ENCODE results near the gene LRRK1.
A peak's percentile ranks its signal among the peaks of the same experiment; 100 is the strongest.

The LRRK1 gene

DNA sequence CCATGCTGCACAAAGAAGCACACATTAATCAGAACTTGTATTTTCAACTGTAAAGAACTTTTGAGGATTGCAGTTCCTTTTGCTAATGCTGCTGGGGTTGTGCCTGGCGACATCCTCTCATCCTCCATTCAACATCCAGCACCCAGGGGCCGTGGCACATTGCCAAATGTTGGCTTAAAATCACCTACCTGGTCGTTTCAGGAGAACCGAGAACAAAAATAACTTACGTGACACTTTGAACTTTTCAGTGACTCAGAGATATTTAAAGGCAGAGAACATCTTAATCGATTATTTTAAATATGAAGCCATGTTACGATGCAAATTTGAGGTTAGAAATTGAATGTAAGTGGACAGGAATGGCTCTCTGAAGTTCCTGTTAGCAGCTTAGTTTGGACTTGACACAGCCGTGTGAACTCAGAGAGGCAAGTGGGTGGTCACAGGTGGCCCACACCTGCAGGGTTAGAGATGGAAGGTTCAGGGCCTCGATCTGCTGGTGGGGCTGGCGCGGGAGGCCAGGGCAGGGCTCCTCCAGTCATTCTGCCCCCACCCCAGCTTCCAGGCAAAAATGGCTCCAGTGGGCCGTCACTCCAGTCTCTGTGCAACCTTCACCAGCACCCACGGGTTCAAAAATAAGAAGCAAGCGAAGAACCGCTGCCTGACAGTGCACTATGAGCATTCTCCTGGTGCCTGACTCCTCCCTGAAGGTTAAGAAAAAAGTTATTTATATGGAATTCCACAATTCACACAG, 12.2 kb downstream of the LRRK1 start:
- DNase-seq (ENCODE audit: insufficient read length, low spot score): no peak
- FAIRE-seq: no peak

GRCh38 chr15:100932676-100933348, 13.7 kb downstream of the LRRK1 start:
- no peak for FAIRE-seq

DNA sequence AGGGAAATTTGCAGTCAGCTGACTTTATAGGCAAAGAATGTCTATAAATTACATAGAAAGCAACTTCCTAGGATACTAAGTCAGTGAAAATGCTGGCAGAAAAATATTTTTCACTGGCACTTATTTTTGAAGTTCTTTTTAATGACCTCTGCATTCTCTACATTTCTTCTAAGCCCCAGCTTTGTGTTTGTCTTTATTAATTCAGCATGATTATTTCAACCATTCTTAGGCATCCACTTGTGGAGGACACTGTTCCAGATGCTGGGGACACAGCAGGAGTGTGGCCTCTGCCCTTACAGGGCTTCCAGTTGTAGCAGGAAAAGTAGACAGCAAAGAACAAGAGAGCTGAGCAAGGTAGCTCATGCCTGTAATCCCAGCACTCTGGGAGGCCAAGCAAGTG, 15.0 kb downstream of the LRRK1 start:
- no peak for DNase-seq (ENCODE audit: insufficient read length, low spot score)
- no peak for FAIRE-seq

More at GRCh38 chr15:100932676-100933348, 13.7 kb downstream of the LRRK1 start:
- DNase-seq (ENCODE audit: insufficient read length, low spot score): peak; percentile 36

DNA sequence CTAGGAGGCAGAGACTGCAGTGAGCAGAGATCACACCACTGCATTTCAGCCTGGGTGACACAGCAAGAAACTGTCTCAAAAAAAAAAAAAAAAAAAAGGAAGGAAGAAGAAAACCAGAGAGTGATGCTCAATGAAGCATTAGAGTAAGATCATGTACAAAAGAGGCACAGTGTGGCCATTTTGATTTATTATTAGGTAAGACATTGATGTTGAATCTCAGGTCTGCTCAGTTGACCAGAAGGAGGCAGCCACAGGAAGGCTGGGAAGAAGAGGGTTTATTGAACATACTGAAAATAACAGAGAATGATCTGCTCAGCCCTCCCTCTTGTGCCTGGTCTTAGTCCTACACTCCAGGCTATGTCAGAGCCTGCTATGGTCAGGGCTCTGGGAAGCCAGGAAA, 15.6 kb downstream of the LRRK1 start:
- DNase-seq (ENCODE audit: insufficient read length, low spot score): no peak
- no peak for FAIRE-seq

DNA sequence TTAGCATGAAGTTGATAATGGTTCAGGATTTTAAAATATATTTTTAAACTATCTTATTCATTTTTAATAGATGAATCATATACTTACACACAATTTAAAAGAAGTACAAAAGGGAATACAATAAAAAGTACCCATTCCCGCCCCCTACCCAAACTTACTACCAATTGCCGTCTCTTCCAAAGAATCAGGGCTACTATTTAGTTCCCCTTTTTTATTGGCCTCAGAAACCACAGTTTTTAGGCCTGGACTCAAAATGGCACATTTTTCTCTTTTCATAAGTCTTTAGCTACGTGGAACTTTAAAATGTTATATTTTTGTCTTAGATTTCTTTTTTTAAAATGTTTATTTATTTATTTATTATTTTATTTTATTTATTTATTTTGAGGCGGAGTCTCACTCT, 18.0 kb downstream of the LRRK1 start:
- DNase-seq (ENCODE audit: insufficient read length, low spot score) (no peak), FAIRE-seq (no peak)

- FAIRE-seq (no peak), DNase-seq (ENCODE audit: insufficient read length, low spot score) (no peak)
Observed at GRCh38 chr15:100939791-100940190, 20.6 kb downstream of the LRRK1 start.

GRCh38 chr15:100940767-100941379, 21.7 kb downstream of the LRRK1 start:
- FAIRE-seq (peak; percentile 97), DNase-seq (ENCODE audit: insufficient read length, low spot score) (no peak)

GRCh38 chr15:100941536-100941935, 22.4 kb downstream of the LRRK1 start:
- no peak for DNase-seq (ENCODE audit: insufficient read length, low spot score)
- FAIRE-seq: no peak

DNA sequence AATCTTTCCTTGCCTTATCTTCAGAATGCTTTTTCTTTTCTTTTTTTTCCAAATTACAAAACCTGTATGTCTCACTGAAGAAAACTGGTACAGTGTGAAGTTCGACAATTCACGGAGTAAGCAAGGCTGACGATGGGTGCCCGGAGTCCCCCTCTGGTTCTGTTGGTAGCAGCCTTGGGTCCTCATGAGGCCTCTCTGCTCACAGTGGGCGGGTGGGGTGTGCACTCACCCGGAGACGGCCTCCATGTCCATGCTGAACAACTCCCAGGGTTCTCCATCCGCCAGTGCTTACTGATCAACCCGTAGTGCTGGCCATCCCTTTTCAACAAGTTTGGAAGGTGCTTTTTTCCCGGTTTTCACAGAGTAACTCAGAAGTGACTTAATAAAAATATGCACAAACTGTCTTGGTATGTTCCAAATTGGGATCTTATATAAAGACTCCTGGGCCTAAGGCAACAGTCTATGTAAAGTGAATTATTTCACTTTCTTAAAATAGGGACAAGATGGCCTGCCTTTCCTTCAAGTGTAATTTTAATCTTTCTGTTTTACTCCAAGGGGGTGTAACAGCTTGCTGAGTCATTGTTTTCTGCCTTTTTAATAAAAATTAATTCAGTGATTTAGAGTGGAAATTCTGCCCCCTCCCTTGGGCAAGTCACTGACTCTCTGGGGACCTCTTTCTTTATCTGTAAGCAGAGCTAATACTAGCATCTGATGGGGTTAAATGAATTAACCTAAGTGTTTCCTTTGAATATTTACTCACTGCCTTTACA, 23.7 kb downstream of the LRRK1 start:
- DNase-seq (ENCODE audit: insufficient read length, low spot score) (no peak), FAIRE-seq (no peak)

- DNase-seq (ENCODE audit: insufficient read length, low spot score) (no peak), FAIRE-seq (no peak)
Observed at GRCh38 chr15:100944244-100944895, 25.2 kb downstream of the LRRK1 start.

GRCh38 chr15:100944986-100945385, 25.8 kb downstream of the LRRK1 start:
- no peak for DNase-seq (ENCODE audit: insufficient read length, low spot score)

DNA sequence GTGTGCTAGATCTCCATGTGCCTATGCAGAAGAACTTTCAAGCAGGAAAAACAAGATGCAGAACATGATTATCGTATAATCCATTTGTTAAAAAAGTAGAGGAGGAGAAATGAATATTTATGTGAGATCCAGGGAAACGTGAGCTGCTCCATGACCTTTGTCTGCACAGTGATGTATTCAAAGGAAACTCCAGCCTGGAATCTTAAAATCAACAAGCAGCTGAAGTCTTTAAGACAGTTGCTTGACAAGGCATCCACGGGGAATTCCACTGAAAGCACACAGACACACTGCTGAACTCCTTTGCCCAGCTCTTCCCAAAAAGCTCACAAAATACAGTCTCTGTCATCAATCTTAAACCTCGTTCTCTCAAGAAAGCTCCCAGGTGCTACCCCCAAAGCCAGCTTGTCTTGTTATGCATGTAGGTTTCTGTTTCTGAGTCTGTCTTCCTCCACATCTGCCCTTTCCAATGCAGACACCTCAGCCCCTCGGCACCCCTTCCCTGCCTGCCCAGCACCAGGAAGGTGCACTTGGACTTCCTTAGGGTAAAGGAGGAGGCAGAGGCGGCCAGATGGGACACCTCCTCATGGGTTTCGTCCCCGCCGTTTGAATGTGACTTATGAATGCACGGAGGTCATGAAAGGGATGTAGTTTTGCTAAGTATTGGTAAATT, 28.7 kb downstream of the LRRK1 start:
- no peak for DNase-seq (ENCODE audit: insufficient read length, low spot score)
- no peak for FAIRE-seq

More at GRCh38 chr15:100944986-100945385, 25.8 kb downstream of the LRRK1 start:
- no peak for FAIRE-seq

GRCh38 chr15:100948430-100948762, 29.2 kb downstream of the LRRK1 start:
- DNase-seq (ENCODE audit: insufficient read length, low spot score) (no peak), FAIRE-seq (no peak)

DNA sequence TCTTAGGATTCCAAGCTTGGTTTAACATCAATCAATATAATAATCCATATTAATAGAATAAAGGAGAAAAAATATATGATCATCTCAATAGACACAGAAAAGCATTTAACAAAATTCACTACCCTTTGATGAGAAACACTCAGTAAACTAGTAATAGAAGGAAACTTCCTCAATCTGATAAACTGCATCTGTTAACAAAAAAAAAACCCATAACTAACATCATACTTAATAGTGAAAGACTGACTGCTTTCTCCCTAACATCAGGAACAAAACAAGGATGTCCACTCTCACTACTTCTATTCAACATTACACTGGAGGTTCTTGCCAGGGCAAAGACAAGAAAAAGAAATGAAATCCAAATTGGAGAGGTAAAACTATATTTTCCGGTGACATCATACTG, 30.5 kb downstream of the LRRK1 start:
- DNase-seq (ENCODE audit: insufficient read length, low spot score): no peak
- no peak for FAIRE-seq

- FAIRE-seq: no peak
- no peak for DNase-seq (ENCODE audit: insufficient read length, low spot score)
Observed at GRCh38 chr15:100951965-100952364, 32.8 kb downstream of the LRRK1 start.

- FAIRE-seq (no peak), DNase-seq (ENCODE audit: insufficient read length, low spot score) (no peak)
Observed at GRCh38 chr15:100952566-100952965, 33.4 kb downstream of the LRRK1 start.

DNA sequence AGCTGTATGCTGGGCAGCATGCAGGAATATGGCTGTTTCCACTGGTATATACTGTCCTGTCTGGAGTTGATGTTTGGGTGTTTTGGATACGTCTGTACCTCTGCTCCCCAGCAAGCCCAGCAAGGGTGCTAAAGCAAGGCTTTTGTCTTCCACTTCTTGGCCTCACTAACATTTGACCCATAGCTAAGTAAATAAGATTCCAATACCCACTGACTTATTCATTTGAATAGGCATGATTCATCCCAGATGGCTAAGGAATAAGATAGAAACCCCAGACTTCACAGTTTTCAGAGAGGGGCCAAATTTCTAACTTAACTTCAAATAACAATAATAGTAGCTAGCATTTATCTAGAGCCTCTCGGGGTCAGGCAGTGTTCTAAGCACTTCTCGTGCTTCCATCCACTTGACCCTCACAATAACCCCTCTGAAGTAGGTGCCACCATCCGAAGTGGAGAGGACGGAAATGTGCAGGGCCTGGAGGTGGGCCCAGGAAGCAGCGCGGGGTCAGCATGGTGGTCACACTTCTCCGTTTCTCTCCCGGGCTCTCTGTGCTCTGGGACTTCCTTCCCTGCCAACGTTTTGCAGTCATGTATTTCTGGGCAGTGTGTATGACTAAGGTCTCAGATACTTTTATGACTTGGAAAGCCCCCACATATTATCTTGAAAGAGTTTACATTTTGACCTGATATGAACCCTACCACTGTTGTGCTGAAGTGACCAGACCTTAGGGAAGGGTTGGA, 39.3 kb downstream of the LRRK1 start:
- peak; percentile 62 for DNase-seq (ENCODE audit: insufficient read length, low spot score)
- FAIRE-seq: no peak

- DNase-seq (ENCODE audit: insufficient read length, low spot score) (no peak), FAIRE-seq (no peak)
Observed at GRCh38 chr15:100959066-100960050, 40.2 kb downstream of the LRRK1 start.
